ENCODE results near the gene MFSD6.

The MFSD6 gene

GRCh38 chr2:190376591-190377245 lies 31.4 kb upstream of the MFSD6 start:
- Mint-ChIP-seq H3K9me3 (no peaks in the 10 kb centered on the region), H3K36me3 (ENCODE audit: low read depth) (no peaks in the 10 kb centered on the region), H3K4me1 (peaks cover 6% of the 10 kb centered on the region), H3K27me3 (ENCODE audit: low read depth, poor library complexity) (peaks cover 12% of the 10 kb centered on the region), H3K27ac (no peak overlapping the region), H3K4me3 (no peak overlapping the region)
- DNase-seq: no peak
- no peak for TF ChIP-seq CTCF (IDR thresholded peaks at IDR 0.05)

GRCh38 chr2:190378880-190379237 lies 29.3 kb upstream of the MFSD6 start:
- no peak overlapping the region for H3K27ac Mint-ChIP-seq
- H3K4me1 Mint-ChIP-seq: no peaks in the 10 kb centered on the region
- H3K27me3 Mint-ChIP-seq (ENCODE audit: low read depth, poor library complexity): peaks cover 12% of the 10 kb centered on the region
- no peak for DNase-seq
- H3K9me3 Mint-ChIP-seq: no peaks in the 10 kb centered on the region
- no peak for TF ChIP-seq CTCF (IDR thresholded peaks at IDR 0.05)
- no peak overlapping the region for H3K4me3 Mint-ChIP-seq
- no peaks in the 10 kb centered on the region for H3K36me3 Mint-ChIP-seq (ENCODE audit: low read depth)

GRCh38 chr2:190379249-190379964 lies 28.7 kb upstream of the MFSD6 start:
- H3K27ac Mint-ChIP-seq: no peak overlapping the region
- no peak for TF ChIP-seq CTCF (IDR thresholded peaks at IDR 0.05)
- no peaks in the 10 kb centered on the region for H3K9me3 Mint-ChIP-seq
- peaks cover 10% of the 10 kb centered on the region for H3K27me3 Mint-ChIP-seq (ENCODE audit: low read depth, poor library complexity)
- no peaks in the 10 kb centered on the region for H3K4me1 Mint-ChIP-seq
- DNase-seq: no peak
- H3K36me3 Mint-ChIP-seq (ENCODE audit: low read depth): no peaks in the 10 kb centered on the region
- H3K4me3 Mint-ChIP-seq: no peak overlapping the region

- no peak overlapping the region for H3K27ac Mint-ChIP-seq
- DNase-seq: no peak
- H3K27me3 Mint-ChIP-seq (ENCODE audit: low read depth, poor library complexity): peaks cover 8% of the 10 kb centered on the region
- no peaks in the 10 kb centered on the region for H3K36me3 Mint-ChIP-seq (ENCODE audit: low read depth)
- no peak for TF ChIP-seq CTCF (IDR thresholded peaks at IDR 0.05)
- H3K4me3 Mint-ChIP-seq: no peak overlapping the region
- no peaks in the 10 kb centered on the region for H3K9me3 Mint-ChIP-seq
- H3K4me1 Mint-ChIP-seq: no peaks in the 10 kb centered on the region
These were observed 27.2 kb upstream of the MFSD6 start for GRCh38 chr2:190380962-190381412.

GRCh38 chr2:190382851-190383250 lies 25.3 kb upstream of the MFSD6 start:
- Mint-ChIP-seq H3K27me3 (ENCODE audit: low read depth, poor library complexity) (peaks cover 8% of the 10 kb centered on the region), H3K36me3 (ENCODE audit: low read depth) (no peaks in the 10 kb centered on the region), H3K4me3 (no peak overlapping the region), H3K9me3 (no peaks in the 10 kb centered on the region), H3K4me1 (no peaks in the 10 kb centered on the region), H3K27ac (no peak overlapping the region)
- peak; percentile 15 for TF ChIP-seq CTCF (IDR thresholded peaks at IDR 0.05)
- no peak for DNase-seq

GRCh38 chr2:190387422-190387821 lies 20.7 kb upstream of the MFSD6 start:
- H3K36me3 Mint-ChIP-seq (ENCODE audit: low read depth): no peaks in the 10 kb centered on the region
- TF ChIP-seq CTCF (IDR thresholded peaks at IDR 0.05): no peak
- no peaks in the 10 kb centered on the region for H3K9me3 Mint-ChIP-seq
- DNase-seq: no peak
- no peak overlapping the region for H3K4me3 Mint-ChIP-seq
- H3K27ac Mint-ChIP-seq: no peak overlapping the region
- no peaks in the 10 kb centered on the region for H3K4me1 Mint-ChIP-seq
- H3K27me3 Mint-ChIP-seq (ENCODE audit: low read depth, poor library complexity): peaks cover 12% of the 10 kb centered on the region

All from nephron progenitor cell (in vitro differentiated cells).